Mesenteric fat pad (tissue), 1 donor: ENCODE results near the gene TBX3. TPM values are rescaled to one million over a fixed set of nuclear protein-coding genes. Genes with fewer than 3 reads are reported as not detected.

ENCODE experiments used
- DNase-seq: peaks from one replicate; pipeline ENCODE4 v3.0.0-alpha.2; 2020; ENCODE audit warnings: low spot score
- total RNA-seq: library from RNA; stranded (reverse); fragmentation: NEBNext Ultra II Directional; extraction: Animal tissue kit (Norgen Biotek cat#: 25700); gene quantifications from one replicate; pipeline ENCODE4 v1.2.1, GENCODE V29; 2021
- donor health status: DM: yes; HTN: yes; CAD: no.

The TBX3 gene
- total RNA-seq, 1 donor from 2014 or later: 16.5 TPM

DNA sequence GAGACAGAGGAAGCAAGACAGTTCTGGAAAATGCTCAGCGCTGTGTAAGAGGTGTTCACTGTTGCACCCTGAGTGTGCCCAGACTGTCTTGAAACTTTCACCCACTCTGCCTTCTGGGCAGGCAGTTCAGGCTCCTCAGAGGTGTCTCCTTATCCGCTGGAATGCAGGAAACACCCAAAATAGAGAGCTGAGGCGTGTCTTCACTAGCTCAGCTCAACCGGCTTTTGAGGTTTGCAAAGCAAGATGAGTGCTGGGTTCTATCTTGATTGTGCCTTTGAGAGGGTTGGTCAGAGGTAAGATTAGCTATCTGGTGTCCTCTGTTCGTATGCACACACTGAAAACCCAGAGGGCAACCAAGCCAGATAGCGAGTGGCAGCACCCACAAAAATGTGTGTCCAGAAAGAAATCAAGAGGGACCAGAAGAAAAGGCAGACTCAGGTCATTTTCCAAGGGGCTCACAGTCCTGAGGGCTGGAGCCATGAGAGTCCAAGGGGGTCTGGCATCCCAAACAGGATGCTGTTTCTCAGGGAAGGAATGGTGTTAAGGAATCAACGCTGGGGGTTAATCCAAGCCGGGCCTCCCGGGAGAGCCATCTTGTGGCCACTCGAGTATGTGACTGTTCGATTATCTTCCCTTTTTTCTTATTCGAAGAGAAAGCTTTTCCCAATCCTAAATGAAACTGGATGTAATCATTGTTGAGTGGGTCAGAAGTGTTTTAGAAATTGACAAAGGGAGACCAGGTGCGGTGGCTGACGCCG, 47.1 kb downstream of the TBX3 start:
- no peak for DNase-seq

DNA sequence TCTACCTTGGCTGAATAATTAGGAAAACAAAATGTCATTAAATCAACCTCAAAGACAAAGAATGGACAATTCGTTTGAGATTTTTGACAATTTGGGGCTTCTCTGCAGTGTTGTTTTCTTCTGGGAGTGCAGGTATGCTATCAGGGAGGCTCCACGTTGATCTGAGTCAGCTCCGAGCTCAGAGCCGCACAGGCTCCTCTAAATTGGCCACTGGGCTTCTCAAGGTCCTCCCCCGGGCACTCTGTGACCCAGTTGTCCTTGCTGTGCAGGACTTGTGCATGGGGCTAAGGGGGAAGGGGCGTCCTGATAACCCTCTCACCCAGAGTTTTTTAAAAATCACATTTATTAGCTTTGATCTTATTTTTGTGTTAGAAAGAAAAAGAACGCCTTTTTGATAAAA, 52.7 kb downstream of the TBX3 start:
- DNase-seq: no peak

DNA sequence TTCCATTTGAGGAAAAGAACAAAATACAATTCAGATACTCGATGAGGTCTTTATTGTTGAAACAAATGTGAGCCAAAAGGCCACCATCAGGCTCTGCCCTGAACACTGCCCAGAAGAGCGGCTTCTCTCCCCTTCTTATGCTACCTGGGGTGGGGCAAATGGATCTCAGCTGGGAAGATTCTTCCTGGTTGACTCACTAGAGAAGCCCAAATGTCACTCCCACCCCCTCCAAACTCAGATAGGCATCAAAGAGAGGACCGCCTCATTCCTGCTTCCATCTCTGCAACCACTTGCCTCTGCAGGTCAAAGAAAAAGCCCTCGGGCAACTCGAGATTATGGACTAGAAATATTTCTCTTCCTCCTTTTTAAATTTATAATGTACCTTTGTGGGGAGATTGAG, 55.8 kb downstream of the TBX3 start:
- DNase-seq: no peak

DNA sequence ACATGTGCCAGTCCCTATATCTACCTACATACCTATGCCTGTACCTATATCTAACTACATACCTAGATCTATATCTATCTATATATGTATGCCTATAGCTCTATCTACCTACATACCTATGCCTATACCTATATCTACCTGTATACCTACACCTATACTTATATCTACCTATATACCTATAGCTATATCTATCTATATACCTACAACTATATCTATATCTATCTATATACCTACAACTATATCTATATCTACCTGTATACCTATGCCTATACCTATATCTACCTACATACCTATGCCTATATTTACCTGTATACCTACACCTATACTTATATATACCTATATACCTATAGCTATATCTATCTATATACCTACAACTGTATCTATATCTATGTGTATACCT, 56.6 kb downstream of the TBX3 start:
- DNase-seq: no peak

DNA sequence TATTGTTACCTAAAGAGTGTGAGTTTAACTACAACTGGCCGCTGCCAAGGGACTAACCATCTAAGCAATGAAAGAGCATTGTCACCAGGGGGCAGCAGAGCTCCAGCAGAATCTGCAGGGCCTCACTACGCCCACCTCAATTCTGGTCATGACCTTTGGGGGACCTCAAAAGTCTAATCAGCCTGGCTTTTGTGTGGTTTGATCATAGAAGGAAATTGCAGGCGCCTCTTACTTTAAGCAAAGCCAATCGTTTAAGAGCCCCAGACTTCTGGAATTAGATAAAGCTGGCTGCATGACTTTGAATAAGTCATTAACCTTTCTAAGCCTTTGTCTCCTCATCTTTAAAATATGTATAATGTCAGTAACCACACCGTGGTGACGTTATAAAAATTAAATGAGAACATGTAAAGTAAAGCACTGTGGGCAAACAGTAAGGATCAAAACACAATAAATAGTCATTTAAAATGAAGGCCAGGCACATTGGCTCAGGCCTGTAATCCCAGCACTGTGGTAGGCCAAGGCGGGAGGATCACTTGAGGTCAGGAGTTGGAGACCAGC, 58.6 kb downstream of the TBX3 start:
- DNase-seq: no peak

DNA sequence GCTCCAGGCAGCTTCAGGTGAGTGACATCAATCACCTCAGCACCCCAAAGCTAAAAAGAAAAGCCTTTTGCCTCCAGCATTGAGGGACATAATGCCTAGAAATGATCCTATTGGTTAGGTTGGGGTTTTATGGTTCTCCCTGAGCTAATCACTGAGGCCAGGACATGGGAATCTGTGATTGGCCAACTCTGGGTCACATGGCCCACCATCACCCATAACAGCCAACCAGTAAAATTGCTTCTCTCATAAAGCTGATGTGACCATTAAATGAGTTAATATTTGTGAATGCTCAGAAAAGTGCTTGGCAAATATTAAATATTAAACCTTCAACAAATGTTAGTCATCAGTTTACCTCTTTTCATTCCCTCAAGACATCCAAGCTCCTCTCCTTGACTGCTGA, 60.2 kb downstream of the TBX3 start:
- no peak for DNase-seq
